Stimulated activated CD8-positive, alpha-beta memory T cell treated with anti-CD3 and anti-CD28 coated beads, Interleukin-12 subunit alpha, Interleukin-12 subunit beta, amount 100 ng/mL, for 4 hours (primary cell): Measurements from ENCODE around the gene STAC2.
"Not testable (repeated sequence)": the region's sequence is repeated elsewhere in the genome, so short reads cannot be mapped to it uniquely, and the experiment has no call there.

Experiments used
- DNase-seq: peaks from one replicate; pipeline ENCODE4 v3.0.0-alpha.2; 2020; ENCODE audit warnings: low read depth

The STAC2 gene

DNA sequence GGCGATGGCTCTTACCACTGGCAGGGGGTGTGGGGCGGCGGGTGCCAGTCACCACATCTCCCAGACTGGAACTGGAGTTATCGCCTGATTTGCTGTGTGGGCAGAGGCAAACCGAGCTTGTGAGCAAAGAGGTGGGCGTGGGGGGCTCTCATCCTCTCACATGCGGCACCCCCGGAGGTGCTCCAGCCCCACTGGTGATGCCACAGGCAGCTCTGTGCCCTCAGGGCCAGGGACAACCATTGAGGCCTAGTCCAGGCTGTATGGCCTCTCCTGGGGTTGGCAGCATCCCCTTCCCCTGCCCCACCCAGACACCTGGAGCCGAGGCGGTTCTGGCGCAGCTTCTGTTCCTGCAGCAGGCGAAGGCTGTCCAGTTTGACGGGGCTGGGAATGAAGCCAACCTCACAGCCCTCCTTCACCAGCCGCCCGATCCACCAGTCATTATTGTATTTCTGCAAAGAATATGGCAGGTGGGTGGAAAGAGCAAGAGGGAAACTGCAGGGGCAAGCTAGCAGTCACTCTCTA is 39.2 kb downstream of the STAC2 start:
- DNase-seq: no peak

DNA sequence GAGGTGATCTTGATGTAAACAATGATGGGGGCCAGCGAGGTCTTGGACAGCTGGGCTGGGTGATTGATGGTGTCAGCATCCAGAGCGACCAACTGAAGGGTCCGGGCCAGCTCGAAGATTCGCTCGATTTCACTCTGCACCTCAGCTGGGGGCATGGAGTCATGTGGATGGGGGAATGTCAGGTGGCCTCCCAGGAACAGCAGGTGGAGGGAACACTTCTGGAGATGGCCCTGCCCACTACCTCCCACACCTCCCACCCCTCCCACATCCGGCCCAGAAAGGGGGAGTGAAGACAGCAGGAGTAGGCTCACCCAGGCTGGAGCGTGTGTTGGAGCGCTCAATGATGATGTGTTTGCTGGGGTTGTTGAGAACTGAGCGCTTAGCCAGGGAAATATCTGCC is 42.0 kb downstream of the STAC2 start:
- no peak for DNase-seq

DNA sequence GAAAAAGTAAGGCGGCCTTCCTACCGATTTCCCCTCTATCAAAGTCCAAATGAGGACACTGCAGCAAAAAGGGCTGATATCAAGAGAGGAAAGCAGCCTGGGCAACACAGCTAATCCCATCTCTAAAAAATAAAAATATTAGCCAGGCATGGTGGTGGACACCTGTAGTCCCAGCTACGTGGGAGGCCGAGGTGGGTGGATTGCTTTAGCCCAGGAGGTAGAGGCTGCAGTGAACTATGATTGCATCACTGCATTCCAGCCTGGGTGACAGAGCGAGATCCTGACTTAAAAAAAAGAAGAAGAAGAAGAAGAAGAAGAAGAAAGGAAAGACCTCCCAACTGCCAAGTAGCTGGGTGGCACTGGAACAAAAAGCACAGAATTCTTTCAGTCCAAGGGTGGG is 42.7 kb downstream of the STAC2 start:
- DNase-seq: no peak

DNA sequence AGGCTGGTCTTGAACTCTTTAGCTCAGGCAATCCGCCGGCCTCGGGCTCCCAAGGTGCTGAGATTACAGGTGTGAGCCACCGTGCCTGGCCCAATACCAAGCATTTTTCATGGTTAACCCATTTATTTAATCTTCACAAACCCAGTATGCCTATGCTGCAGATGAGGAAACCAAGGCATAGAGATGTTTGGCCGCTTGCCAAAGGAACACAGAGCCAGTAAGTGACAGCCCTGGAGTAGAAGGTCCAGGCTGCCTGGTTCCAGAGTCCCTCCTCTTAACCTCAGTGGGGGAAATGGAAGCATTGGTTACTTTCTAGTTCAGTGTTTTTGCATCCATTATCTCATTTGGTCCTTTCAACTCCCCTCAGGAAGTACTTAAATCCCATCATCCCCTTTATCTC is 44.4 kb downstream of the STAC2 start:
- DNase-seq: no peak

DNA sequence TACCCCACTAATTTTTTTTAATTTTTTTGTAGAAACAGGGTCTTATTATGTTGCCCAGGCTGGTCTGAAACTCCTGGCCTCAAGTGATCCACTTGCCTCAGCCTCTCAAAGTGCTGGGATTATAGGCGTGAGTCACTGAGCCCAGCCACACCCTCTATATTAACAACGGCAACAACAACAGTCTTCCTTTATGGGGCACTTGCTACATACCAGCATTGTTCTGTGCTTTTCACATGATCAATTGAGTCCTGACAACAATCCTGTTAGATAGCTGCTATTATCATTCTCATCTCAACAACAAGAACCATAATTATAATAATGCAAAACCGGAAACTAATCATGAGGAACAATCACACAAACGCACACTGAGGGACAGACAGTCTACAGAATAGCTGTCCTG is 47.2 kb downstream of the STAC2 start:
- no peak for DNase-seq

DNA sequence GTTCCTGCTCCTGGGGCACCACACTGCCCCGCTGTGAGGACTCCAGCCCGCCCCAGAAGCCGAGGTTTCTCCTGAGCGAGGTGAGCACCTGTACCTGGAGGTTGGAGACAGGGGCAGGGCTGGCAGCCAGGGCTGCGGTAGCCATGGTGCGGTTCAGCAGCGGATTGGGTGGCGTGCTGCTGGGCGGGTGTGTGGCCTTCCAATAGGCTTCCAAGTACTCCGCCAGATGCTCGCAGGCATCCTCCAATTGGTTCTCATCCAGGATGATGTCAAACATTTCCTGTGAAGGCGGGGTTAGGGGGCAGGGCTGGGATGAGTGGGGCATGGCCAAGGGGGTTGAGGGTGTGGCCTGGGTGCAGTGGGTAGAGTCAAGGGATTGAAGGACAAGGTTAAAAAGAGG is 48.5 kb downstream of the STAC2 start:
- DNase-seq: no peak

- no peak for DNase-seq
These were observed 50.1 kb downstream of the STAC2 start for GRCh38 chr17:39175695-39176093.

DNA sequence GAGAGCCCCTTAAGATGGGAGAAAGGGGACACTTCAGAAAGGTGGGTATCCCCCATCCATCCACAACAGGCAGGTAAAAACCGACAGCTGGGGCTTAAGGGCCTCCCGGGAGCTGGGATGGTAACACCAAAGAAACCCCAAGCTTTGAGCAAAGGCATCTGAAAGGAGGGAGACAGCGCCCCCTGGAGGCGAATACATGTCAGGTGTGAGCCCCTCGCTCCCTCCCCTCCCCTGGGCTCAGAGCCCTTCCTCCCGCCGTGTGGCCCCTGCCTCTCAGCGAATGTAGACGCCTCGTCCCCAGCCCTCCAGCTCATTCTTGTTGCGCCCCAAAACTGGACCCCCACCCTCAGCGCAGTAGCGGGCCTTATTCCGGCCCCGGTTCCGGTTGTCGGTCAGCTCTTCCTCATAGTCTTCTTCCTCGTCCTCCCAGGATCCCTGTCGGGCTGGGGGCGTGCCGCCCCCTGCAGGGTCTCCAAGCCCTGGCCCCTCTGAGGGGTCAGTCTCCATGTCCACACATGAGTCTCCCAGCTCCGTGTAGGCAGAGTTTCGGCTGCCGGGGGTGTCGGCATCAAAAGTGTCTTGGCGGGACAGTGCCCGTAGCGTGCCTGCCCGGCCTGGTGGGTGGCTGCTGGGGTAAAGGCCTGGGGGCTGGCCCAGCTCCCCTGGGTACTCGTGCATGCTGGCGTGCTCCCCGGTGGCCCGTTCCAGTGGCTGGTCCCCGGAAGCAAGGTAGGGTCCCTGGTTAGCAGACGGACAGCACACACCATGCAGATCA is 50.6 kb downstream of the STAC2 start:
- DNase-seq: peak; percentile 47

DNA sequence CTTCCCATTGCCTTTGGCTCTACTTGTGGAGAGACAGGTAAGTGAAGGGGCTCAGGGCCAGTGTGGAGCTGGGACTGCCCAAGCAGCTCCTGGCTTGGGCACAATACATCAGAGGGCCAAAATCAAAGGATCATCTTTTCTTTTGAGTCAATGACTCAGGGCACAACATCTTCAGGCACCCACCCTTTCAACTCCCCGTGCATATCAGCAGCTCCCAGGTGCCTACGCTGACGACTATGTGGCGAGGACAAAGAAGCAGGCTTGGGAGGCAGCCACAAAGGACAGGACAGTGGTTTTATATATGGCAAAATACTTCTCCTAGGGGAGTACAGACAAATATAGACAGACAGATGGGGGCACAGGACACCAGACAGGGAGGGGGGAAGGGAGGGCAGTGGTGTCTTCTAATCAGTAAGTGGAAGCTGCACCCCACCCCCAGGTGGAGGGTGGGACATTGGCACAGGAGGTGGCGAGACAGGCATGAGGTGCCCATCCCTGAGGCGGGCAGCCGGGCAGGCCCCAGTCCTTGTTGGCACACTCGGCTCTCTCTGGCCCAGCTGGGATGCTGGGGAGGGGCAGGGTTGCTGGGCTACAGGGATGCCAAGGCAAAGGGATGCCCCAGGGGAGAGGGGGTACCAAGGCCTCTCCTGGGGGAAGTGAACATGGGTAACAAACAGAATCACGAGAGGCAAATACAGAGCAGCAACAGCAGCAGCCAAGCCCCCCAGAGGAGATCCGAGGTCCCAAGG is 52.0 kb downstream of the STAC2 start:
- DNase-seq: no peak

GRCh38 chr17:39173080-39173479 is 52.7 kb downstream of the STAC2 start:
- no peak for DNase-seq

- DNase-seq: no peak
These were observed 53.8 kb downstream of the STAC2 start for GRCh38 chr17:39171933-39172332.

- DNase-seq: no peak
These were observed 55.2 kb downstream of the STAC2 start for GRCh38 chr17:39170558-39170957.

DNA sequence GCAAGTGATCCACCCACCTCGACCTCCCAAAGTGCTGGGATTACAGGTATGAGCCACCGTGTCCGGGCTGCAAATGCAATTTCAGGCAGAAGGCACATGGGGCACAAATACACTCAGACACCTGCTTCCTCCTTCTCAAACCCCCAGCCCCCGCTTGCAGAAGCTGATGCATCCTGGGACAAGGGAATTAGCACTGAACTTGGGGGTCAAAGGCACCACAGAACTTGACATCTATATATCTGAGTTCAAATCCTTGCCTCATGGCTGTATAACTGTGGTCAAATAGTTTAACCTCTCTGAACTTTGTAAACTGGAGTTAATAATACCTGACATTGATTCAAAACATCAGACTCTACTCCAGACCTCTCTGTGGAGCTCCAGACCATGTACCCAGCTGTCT is 55.6 kb downstream of the STAC2 start:
- no peak for DNase-seq

DNA sequence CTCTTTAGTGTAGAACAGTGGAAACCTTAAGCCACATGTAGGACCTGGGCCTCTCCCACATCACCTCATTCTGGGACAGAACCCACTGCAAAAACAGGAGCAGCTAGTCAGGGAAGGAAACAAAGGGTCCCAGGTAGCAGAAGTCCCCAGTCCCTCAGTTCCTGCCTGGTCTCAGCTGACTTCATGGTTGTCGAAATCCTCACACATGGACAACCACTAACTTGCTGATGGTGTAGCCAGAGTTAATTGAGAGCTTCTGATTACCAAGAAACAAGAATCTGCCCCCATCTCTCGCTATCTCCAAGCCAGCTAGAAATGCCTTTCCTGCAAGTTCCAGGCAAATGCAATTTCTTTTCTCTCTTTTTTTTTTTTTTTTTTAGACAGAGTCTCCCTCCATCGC is 56.2 kb downstream of the STAC2 start:
- DNase-seq: no peak

DNA sequence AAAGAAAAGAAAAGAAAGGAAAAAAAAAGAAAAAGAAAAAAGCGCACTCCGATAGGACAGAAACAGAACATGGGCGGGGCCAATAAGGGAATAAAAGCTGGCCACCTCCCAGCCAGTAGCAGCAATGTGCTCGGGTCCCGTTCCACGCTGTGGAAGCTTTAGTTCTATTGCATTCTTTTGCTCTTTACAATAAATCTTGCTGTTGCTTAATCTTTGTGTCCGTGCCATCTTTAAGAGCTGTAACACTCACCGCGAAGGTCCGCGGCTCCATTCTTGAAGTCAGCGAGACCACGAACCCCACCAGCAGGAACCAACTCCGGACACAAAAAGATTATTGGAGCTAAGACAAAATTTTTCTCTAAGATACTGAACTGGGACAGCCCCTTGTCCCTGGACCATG is 56.6 kb downstream of the STAC2 start:
- no peak for DNase-seq

DNA sequence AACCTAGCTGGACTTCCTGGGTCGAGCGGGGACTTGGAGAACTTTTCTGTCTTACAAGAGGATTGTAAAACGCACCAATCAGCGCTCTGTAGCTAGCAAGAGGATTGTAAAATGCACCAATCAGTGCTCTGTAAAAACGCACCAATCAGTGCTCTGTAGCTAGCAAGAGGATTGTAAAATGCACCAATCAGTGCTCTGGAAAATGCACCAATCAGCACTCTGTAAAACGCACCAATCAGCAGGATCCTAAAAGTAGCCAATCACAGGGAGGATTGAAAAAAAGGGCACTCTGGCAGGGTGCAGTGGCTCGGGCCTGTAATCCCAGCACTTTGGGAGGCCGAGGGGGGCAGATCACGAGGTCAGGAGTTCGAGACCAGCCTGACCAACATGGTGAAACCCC is 57.2 kb downstream of the STAC2 start:
- not testable (repeated sequence) for DNase-seq

DNA sequence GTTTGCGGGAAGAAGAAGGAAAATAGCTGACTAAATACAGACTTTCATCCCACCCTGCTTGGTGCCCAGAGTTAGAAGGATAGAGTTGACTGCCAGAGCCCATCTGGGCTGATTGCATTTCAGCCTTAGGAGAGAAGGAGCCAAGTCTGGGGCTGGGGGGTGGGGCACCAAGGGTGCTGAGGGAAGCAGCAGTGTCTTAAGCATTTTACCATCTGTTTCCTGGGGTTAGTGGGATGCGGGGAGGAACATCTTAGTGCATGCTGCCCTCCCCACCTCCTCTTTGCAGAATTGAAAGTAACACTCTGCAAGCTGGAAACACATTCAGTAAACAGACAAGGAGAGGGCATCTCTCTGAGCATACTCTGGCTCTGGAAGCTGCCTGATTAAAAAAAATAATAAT is 58.3 kb downstream of the STAC2 start:
- no peak for DNase-seq

DNA sequence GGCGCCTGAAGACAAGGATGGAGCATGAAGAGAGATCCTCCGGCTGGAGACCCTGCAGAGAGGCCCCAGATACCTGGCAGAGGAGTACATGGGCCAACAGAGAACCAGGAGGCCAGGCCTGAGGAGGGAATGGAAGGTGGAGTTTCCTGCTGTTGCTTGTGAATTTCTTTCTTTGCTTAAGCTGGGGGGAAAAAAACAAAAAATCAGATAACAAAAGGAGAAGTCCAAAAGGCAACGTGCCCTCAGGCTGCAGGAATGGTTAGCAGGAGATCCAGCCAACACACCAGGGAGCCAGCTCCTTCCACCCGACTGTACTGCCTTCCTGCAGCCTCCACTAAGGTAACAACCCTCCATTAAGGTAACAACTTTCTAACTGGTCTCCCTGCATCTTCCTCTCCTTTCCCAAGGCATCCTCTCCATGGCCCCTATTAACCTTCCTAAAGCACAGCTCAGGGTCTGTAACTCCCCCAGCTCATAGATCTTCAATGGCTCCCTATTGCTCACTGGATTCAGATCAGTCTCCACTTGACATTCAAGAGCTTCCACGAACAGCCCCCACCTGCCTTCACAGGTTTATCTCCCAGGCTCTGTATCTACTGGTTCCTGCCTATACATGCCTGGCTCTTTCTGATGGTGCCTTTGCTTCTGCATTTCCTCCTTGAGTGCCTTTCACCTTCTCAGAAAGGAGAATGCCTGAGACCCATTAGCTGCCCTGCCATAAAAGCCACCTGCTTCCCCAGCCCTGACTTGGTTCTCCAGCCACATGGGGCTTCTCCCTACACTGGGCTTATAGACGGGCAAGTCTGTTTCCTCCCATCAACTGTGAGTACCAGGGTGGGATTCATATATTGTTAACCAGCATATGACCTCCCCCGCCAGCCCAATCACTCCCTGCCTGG is 59.1 kb downstream of the STAC2 start:
- no peak for DNase-seq

GRCh38 chr17:39165841-39166349 is 59.9 kb downstream of the STAC2 start, which contains the start of gene ARL5C:
ARL5C (minus strand) TSS chr17:39166161; CDS start chr17:39165760, 401 bp downstream.
- no peak for DNase-seq

GRCh38 chr17:39165178-39165840 is 60.4 kb downstream of the STAC2 start:
- DNase-seq: no peak

DNA sequence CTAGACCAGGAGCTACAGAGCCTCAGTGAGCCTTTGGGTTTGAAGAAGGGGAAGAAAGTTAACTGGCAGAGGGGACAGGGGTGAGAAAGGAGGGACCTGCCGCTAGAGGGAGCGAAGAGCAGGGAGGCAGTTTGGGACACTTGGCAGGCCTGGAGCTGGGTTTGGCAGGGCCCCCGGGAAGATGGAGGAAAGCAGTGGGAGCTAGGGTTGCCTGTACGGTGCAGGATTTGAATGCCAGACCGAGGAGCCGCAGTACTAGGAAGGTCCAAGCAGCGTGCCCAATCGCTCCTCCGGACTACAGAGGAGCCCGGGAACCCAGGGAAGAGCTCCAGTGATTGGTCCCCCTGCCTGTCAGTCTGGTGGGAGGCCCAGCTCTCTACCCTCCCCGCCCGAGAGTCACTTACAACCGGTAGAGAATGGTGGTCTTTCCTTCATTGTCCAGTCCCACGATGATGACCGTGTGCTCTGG is 61.0 kb downstream of the STAC2 start:
- peak; percentile 62 for DNase-seq
